ENCODE data around the gene ANKRD44. TPM values are rescaled to one million over a fixed set of nuclear protein-coding genes. Genes with fewer than 3 reads are reported as not detected.

ANKRD44 gene
- total RNA-seq, 1 experiment from 2014 or later = 2.4 TPM

- DNase-seq = no peak
- TF ChIP-seq CTCF (conservative IDR thresholded peaks at IDR 0.05; ENCODE audit: low read depth, low read length) (no peak), EZH2phosphoT487 (IDR thresholded peaks at IDR 0.05; ENCODE audit: borderline replicate concordance, low read length) (no peak), EZH2 (IDR thresholded peaks at IDR 0.05; ENCODE audit: low read length, unreplicated experiment) (no peak)
- ATAC-seq = no peak
- Histone ChIP-seq H3F3A (ENCODE audit: low read length, unreplicated experiment) (no peaks in the 10 kb centered on the region), H3K27ac (ENCODE audit: low read length) (no peak overlapping the region), H3K9me3 (ENCODE audit: low read length) (no peaks in the 10 kb centered on the region), H3K27me3 (ENCODE audit: low read length) (no peaks in the 10 kb centered on the region), H4K20me1 (ENCODE audit: low read length) (0 out of 2 replicates have a peak, but pooled peaks cover 4% of the 10 kb centered on the region), H3K9me2 (replicated peaks; ENCODE audit: low read length) (no peaks in the 10 kb centered on the region), H2AFZ (ENCODE audit: low read length) (no peak overlapping the region), H3K4me1 (ENCODE audit: insufficient read depth, low read length) (peaks cover 48% of the 10 kb centered on the region), H3K4me2 (ENCODE audit: low read length) (no peak overlapping the region), H3K9ac (ENCODE audit: low read length) (no peak overlapping the region), H3K4me3 (ENCODE audit: low read length) (no peak overlapping the region), H3K79me2 (ENCODE audit: low read length) (no peaks in the 10 kb centered on the region), H3K36me3 (ENCODE audit: low read depth, low read length) (no peaks in the 10 kb centered on the region)
- no TSS peak for BruUV-seq (replicated peaks)
- intact Hi-C loops (cut with micrococcal nuclease) = loop anchor here (10.0 kb wide), 2 partner anchors 173 to 293 kb away; no protein-coding TSS in a partner anchor
- ChIA-PET CTCF (no interaction called here), POLR2A (ENCODE audit: unreplicated experiment) (no interaction called here)
Observed at GRCh38 chr2:197307933-197308521, 2.6 kb downstream of the ANKRD44 start.

- intact Hi-C loops (cut with micrococcal nuclease) = loop anchor here (10.0 kb wide), 2 partner anchors 173 to 293 kb away; no protein-coding TSS in a partner anchor
- CTCF ChIA-PET = no interaction called here
Observed at GRCh38 chr2:197307236-197307932, 3.2 kb downstream of the ANKRD44 start.

More at GRCh38 chr2:197307236-197307932, 3.2 kb downstream of the ANKRD44 start:
- peaks cover 49% of the 10 kb centered on the region for H3K4me1 ChIP-seq (ENCODE audit: insufficient read depth, low read length)
- TF ChIP-seq EZH2phosphoT487 (IDR thresholded peaks at IDR 0.05; ENCODE audit: borderline replicate concordance, low read length) (no peak), EZH2 (IDR thresholded peaks at IDR 0.05; ENCODE audit: low read length, unreplicated experiment) (no peak), CTCF (conservative IDR thresholded peaks at IDR 0.05; ENCODE audit: low read depth, low read length) (no peak)
- H3K4me3 ChIP-seq (ENCODE audit: low read length) = no peak overlapping the region
- ATAC-seq (no peak), DNase-seq (no peak)
- H3K9me3 ChIP-seq (ENCODE audit: low read length) = no peaks in the 10 kb centered on the region
- BruUV-seq (replicated peaks) = no TSS peak
- H3K9ac ChIP-seq (ENCODE audit: low read length) = no peak overlapping the region
- POLR2A ChIA-PET (ENCODE audit: unreplicated experiment) = interaction anchor here (0.6 kb wide), 1 partner anchor 41 kb away, joined by 3 read pairs; no protein-coding TSS in a partner anchor
- H3K9me2 ChIP-seq (replicated peaks; ENCODE audit: low read length) = no peaks in the 10 kb centered on the region
- no peaks in the 10 kb centered on the region for H3K79me2 ChIP-seq (ENCODE audit: low read length)
- no peak overlapping the region for H2AFZ ChIP-seq (ENCODE audit: low read length)
- H4K20me1 ChIP-seq (ENCODE audit: low read length) = 0 out of 2 replicates have a peak, but pooled peaks cover 4% of the 10 kb centered on the region
- peak overlapping the region; percentile 40; the same call in 1 of the 2 replicates for H3K4me2 ChIP-seq (ENCODE audit: low read length)
- H3K36me3 ChIP-seq (ENCODE audit: low read depth, low read length) = no peaks in the 10 kb centered on the region
- no peaks in the 10 kb centered on the region for H3K27me3 ChIP-seq (ENCODE audit: low read length)
- H3K27ac ChIP-seq (ENCODE audit: low read length) = no peak overlapping the region
- H3F3A ChIP-seq (ENCODE audit: low read length, unreplicated experiment) = no peaks in the 10 kb centered on the region

Data from PC-3 (cell line).